Right lobe of liver (tissue), 4 donors: ENCODE data around the gene ELP6.

Source experiments
- CTCF ChIP-seq, 4 donors: fragments of 200-600 bp in 3 of 4; fragments of 450-650 bp in 1 of 4; IDR thresholded peaks; one replicate each; pipeline versions ENCODE4 v1.5.1 to v1.8.0; 2016 to 2022; ENCODE audit warnings: antibody characterized with exemption in 4 of 4, mild to moderate bottlenecking in 2 of 4
- POLR2A ChIP-seq: fragments of 450-650 bp; IDR thresholded peaks from one replicate; pipeline ENCODE4 v1.6.1; 2017; ENCODE audit warnings: antibody characterized with exemption, mild to moderate bottlenecking
- donor health status: DM: no; HTN: no; CAD: no.
- donor health status: DM: no; HTN: no; CAD: no.
- donor health status: DM: no; HTN: yes; CAD: no.

- peak; percentile 52 for TF ChIP-seq POLR2A
- TF ChIP-seq CTCF (IDR thresholded peaks at IDR 0.05) = peak; percentile 25 to 39 (median 29)
Observed at GRCh38 chr3:47513125-47513929, at the start of gene ELP6.
